GM10248 (cell line): ENCODE measurements around the gene VPS4B.

ENCODE experiments used
- CTCF ChIA-PET: fragments of 300-600 bp; sonication (Branson Sonifier 250); formaldehyde crosslinking; extraction: SDS; loops from one replicate; lab custom pipeline; 2021; ENCODE audit warnings: antibody characterized with exemption; lab: Yijun Ruan, JAX
- POLR2A ChIA-PET: fragments of 350-650 bp; sonication (Branson Sonifier 250); formaldehyde crosslinking; extraction: SDS; loops from one replicate; lab custom pipeline; 2020; ENCODE audit warnings: antibody characterized with exemption; lab: Yijun Ruan, JAX
- DNase-seq: peaks from one replicate; pipeline ENCODE4 v3.0.0; 2012; ENCODE audit errors: extremely low spot score
- TF ChIP-seq, protein P1 (sequence below): IDR thresholded peaks from 2 replicates; pipeline ENCODE4 v1.5.1; 2012; ENCODE audit warnings: mild to moderate bottlenecking, low read depth; ENCODE audit errors: extremely low read depth, missing control alignments, control extremely low read depth

Gene VPS4B

DNA sequence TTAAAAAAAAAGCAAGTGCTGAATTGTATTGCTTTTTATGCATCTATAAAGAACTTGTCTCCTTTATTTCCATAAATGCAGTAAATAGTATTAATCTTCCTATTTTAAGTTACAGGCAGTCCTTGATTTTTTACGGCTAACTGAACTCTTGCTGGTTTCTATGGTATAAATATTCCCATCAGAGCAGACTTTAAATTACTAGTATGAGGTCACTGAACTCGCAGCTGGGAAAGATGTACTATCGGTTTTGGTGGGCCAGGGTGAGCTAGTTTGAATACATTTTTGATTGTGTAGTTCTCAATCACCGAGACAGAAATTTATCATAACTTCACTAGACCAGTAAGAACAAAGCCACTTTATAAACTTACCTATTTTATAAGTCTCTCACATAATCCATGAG, 34.4 kb downstream of the VPS4B start:
- no peak for DNase-seq
- TF ChIP-seq, protein P1, sequence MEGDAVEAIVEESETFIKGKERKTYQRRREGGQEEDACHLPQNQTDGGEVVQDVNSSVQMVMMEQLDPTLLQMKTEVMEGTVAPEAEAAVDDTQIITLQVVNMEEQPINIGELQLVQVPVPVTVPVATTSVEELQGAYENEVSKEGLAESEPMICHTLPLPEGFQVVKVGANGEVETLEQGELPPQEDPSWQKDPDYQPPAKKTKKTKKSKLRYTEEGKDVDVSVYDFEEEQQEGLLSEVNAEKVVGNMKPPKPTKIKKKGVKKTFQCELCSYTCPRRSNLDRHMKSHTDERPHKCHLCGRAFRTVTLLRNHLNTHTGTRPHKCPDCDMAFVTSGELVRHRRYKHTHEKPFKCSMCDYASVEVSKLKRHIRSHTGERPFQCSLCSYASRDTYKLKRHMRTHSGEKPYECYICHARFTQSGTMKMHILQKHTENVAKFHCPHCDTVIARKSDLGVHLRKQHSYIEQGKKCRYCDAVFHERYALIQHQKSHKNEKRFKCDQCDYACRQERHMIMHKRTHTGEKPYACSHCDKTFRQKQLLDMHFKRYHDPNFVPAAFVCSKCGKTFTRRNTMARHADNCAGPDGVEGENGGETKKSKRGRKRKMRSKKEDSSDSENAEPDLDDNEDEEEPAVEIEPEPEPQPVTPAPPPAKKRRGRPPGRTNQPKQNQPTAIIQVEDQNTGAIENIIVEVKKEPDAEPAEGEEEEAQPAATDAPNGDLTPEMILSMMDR, result no peak
- POLR2A ChIA-PET, result no interaction called here
- CTCF ChIA-PET, result no interaction called here

DNA sequence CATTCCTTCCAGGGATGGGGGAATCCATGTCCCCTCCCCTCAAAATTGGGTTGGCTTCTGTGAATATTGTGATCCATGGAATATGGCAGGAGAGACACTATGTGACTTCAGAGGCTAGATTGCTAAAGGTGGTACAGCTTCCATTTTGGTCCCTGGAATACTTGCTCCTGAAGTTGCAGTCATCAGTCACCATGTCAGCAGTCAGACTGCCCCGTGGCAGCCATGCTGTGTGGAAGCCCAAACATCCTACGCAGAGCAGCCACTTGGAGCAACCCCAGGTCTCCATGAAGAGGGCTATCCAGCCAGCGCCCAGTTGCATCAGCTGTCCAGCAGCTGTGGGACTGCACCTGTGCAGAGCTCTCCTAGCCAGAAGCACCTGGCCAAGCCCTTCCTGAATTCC, 39.4 kb downstream of the VPS4B start:
- POLR2A ChIA-PET, result no interaction called here
- CTCF ChIA-PET, result interaction anchor here (1.0 to 2.3 kb wide), 3 partner anchors 10 to 26 kb away, joined by 3 to 5 read pairs (median 4); no protein-coding TSS in a partner anchor
- TF ChIP-seq, protein P1, result no peak
- DNase-seq, result no peak

DNA sequence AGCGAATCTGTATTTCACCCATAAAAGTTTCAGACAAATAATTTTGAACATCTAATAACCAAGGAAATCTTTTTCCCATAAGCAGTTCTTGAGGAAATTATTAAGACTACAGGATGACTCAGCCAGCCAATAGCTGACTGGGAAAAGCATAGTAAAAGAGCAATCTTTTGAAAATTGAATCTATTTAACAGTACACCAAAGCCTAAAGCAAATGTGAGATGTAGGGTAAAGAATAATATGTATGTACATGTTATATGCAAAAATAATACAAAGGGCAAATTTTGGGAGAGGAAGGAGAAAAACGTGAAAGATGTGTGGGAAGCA, 42.7 kb downstream of the VPS4B start:
- no peak for DNase-seq
- ChIA-PET POLR2A (no interaction called here), CTCF (no interaction called here)

DNA sequence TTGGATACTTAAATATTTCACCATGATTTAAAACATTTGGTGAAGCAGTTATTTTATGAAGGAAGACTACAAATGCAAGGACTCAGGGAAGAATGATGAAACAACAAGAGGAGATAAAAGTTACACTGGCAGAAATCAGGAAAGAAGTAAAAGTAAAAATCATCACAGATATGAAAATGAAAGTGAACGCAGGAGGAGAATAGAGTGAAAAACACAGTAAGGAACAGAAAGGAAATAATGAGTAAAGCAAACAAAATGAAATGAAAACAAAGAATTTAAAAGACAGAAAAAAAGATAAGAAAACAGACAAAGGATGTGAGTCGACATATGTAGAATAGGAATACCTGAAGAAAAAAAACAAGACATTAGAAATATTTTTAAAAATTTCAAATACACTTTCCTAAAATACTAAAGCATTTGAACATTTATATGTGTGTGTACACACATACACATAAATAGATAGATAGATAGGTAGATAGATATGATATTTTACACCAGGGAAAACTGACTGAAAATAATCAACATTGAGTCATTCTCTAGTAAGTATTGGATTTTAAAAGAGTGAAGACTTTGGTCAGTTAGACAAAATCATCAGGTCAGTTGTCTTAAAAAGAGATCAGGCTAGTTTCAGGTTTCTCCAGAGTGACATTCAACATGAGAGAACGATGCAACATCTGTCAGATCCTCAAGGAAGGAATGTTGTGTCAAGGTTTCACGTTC, 43.2 kb downstream of the VPS4B start:
- TF ChIP-seq, protein P1, result no peak
- CTCF ChIA-PET, result no interaction called here
- POLR2A ChIA-PET, result no interaction called here
- peak; percentile 28 for DNase-seq

More for the DNA sequence above, 42.7 kb downstream of the VPS4B start:
- TF ChIP-seq, protein P1, result no peak

DNA sequence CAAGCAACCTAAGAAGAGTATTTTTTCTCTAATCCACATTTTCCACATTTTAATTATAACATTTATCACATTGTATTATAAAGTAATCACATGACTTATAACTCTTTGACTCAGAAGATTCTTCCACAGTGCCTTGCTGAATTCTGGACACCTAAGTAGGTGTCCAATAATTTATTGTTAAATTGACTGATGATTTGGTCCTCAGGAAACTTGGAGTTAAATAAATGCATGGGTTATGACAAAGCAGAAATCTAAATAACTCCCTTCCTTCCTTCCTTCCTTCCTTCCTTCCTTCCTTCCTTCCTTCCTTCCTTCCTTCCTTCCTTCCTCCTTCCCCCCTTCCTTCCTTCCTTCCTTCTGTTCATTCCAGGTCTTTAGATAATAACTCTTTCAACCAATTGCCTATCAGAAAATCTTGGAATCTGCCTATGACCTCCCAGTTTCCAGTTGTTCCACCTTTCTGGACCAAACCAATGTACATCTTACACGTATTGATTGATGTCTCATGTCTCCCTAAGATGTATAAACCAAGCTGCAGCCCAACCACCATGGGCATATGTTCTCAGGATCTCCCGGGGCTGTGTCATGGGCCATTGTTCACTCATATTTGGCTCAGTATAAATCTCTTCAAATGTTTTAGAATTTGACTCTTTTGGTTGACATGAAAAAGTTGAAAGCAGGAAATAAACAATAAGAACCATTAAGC, 44.8 kb downstream of the VPS4B start:
- CTCF ChIA-PET, result interaction anchor here (1.1 to 2.0 kb wide), 4 partner anchors 8 to 63 kb away, joined by 3 to 6 read pairs (median 4); no protein-coding TSS in a partner anchor
- no peak for DNase-seq
- TF ChIP-seq, protein P1, result no peak
- POLR2A ChIA-PET, result no interaction called here

DNA sequence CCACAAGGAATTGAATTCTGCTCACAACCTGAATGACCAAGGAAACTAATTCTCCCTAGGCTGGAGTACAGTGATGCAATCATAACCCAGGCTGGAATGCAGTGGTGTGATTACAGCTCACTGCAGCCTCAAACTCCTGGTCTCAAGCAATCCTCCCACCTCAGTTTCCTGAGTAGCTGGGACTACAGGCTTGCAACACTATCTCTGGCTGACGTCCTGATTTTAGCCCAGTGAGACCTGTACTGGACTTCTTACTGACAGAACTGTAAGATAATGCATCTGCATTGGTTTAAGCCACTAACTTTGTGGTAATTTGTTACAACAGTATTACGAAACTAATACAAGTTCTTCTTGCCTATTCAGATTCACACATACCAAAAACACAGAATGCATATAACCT, 45.7 kb downstream of the VPS4B start:
- POLR2A ChIA-PET, result no interaction called here
- CTCF ChIA-PET, result interaction anchor here (1.9 to 2.0 kb wide), 2 partner anchors 11 to 64 kb away, joined by 4 to 6 read pairs; no protein-coding TSS in a partner anchor
- TF ChIP-seq, protein P1, result no peak
- DNase-seq, result no peak
